ENCODE results near the gene PROS1. TPM values are rescaled to one million over a fixed set of nuclear protein-coding genes. Genes with fewer than 3 reads are reported as not detected.

The PROS1 gene
- 29.2 and 31.1 TPM in 2 replicates for total RNA-seq (2014; rRNA removed; shearing (Covaris generic))
- 28.9 and 32.8 TPM in 2 replicates for polyA plus RNA-seq (2014; cell fraction: nucleus; rRNA removed)

DNA sequence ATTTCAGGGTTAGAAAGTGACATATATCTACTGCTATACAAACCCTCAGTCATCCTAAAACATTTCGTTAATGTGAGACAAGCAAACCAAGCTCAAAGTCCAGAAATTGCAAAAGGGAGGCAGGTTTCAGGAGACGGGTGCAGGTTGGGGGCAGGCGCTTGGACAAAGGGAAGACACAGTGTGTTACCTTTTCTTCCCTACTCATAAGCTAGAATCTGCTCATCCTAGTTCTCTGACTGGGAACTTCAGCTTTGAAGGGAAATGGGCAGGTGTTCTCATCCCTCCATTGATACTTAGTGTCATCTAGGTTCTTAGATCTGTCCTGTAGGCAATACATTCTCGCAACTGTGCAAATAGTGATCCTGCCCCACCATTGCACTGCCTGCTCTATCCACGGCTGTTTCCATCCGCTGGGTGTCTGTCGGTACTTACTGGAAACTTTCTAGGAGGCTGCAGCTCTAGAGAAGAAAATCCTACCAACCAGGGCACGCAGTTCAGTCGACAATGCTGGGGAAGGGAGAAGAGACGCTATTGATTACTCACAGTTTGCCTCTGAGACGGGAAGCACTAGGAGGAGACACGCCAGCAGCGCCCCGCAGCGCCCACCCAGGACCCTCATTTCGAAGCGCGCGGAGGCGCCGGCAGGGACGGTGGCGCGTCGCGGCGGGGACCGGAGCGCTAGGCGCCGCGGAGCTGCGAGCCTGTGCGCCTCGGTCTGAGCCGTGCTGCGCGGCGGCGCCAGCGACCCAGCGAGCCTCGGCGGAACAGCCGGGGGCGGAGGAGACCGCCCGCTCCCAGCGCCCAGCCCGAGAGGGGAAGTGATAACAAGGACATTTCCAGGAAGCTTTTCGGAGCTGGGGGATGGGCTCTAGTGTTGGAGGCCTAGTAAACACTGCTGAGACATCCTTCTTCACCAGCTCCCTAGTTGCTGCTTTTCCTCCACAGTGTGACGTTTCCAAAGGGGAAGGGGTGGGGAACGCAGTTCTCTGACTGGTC is at the start of gene PROS1:
Gene PROS1 (minus strand): TSS at position 766 of the 996 bp plus-strand sequence. CDS start 147 bp downstream, at position 619.
- peak; percentile 70 for DNase-seq (ENCODE audit: extremely low read depth, low read depth)

- no peak for DNase-seq (ENCODE audit: extremely low read depth, low read depth)
Measured at GRCh38 chr3:94020293-94020692, 46.6 kb upstream of the PROS1 start.

DNA sequence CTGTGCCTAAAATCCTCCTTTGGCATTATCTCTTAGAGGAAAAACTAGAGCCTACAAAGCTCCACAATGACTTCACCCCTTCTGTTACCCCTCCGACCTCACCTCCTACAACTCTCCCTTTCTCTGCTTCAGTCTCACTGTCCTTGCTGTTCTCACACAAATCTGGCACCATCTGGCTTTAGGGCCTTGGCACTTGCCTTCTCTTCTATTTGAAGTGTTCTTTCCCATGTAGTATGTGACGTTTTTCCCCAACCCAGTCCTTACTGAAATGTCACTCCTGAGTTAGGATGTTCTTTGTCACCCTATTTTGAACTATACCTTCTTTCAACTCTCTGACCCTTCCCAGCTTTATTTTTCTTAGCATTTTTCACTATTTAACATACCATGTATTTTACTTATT is 46.0 kb upstream of the PROS1 start:
- DNase-seq (ENCODE audit: extremely low read depth, low read depth): no peak

- DNase-seq (ENCODE audit: extremely low read depth, low read depth): no peak
Measured at GRCh38 chr3:94015025-94015424, 41.3 kb upstream of the PROS1 start.

- DNase-seq (ENCODE audit: extremely low read depth, low read depth): no peak
Measured at GRCh38 chr3:94012185-94012584, 38.5 kb upstream of the PROS1 start.

GRCh38 chr3:94011233-94011711 is 37.6 kb upstream of the PROS1 start:
- DNase-seq (ENCODE audit: extremely low read depth, low read depth): no peak

- no peak for DNase-seq (ENCODE audit: extremely low read depth, low read depth)
Measured at GRCh38 chr3:94009608-94010007, 35.9 kb upstream of the PROS1 start.

DNA sequence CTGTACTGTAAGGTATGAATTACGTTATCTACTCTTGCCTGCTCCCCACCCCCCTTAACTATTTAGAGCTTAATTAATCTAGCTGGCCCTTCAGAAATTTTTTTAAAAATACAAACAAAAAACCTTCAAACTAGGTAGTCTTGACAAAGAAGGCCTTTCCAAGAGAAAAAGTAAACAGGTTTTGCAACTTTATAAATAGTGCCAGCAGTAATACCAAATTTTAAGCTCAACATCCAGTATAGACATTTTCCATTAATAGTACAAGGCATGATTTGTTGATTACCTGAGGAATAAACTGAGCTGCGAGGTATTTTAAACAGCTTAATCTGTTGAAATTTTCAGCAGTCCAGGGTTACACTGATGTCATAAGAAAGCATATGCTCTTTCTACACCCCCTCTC is 34.6 kb upstream of the PROS1 start:
- no peak for DNase-seq (ENCODE audit: extremely low read depth, low read depth)

DNA sequence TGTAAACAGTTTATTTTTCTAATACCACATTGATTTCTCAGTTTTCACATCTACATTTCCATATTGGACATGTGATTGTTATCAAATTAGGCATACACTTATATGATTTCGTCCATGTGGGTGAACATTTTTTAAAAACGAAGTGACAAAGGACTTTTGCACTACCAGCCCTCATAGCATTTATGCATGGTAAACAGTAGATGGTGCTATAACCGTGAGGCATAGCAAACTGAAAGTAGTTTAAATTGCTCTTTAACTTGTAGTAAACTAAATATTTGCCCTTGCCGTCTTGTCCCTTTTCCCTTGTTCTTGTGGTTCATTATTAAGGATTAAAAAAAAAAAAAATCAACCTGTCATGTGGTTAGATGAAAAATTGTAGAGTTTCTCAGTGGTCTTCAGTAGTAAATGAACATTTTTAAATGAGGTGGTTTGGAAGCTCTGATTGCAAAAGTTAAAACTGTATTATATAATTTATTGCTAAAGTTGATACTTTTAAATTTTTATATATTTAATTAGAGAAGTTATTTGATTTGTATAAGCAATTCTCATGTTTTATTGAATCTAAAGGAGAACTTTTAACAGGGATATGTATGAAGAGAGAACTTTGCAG is 30.7 kb upstream of the PROS1 start:
- DNase-seq (ENCODE audit: extremely low read depth, low read depth): peak; percentile 15

GRCh38 chr3:94001827-94002495 is 28.3 kb upstream of the PROS1 start:
- no peak for DNase-seq (ENCODE audit: extremely low read depth, low read depth)

DNA sequence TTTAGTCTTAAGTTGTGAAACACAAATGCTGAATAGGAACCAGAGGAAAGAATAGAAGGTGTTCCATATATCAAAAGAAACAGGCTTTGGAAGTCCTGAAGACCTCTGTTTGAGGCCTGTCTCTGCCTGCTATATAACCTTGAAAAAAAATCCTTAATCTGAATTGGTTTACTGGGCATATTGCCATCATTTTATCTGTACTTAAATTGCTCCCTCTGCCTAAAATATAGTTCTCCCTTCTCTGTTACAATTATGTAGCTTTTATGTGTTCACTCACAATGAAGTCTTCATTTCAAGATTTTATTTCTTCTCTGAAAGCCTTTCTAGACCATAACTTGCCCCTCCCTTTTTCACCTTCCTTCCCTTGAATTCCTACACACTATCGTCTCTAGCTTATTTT is 27.5 kb upstream of the PROS1 start:
- no peak for DNase-seq (ENCODE audit: extremely low read depth, low read depth)

DNA sequence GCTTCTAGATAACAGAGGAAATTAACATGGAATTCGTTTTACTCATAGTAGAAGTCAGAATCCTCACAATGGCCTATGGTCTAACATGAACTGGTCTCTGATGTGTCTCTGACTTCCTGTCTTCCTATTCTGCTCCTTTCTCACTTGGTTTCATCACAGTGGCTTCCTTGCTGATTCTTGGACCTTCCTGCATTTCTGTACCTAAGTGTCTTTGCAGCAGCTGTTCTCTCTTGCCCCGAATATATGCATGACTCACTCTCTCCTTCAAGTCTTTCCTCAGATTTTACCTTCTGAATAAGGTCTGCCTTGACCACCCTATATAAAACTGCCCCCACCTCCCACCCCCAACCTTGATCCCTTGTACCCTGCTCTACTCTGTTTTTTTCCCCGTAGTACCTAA is 20.4 kb upstream of the PROS1 start:
- no peak for DNase-seq (ENCODE audit: extremely low read depth, low read depth)

- no peak for DNase-seq (ENCODE audit: extremely low read depth, low read depth)
Measured at GRCh38 chr3:93992207-93992606, 18.5 kb upstream of the PROS1 start.

GRCh38 chr3:93991631-93992030 is 17.9 kb upstream of the PROS1 start:
- DNase-seq (ENCODE audit: extremely low read depth, low read depth): no peak

- no peak for DNase-seq (ENCODE audit: extremely low read depth, low read depth)
Measured at GRCh38 chr3:93989241-93989640, 15.5 kb upstream of the PROS1 start.

- DNase-seq (ENCODE audit: extremely low read depth, low read depth): no peak
Measured at GRCh38 chr3:93988764-93989163, 15.1 kb upstream of the PROS1 start.

GRCh38 chr3:93988283-93988682 is 14.6 kb upstream of the PROS1 start:
- no peak for DNase-seq (ENCODE audit: extremely low read depth, low read depth)

GRCh38 chr3:93984618-93985017 is 10.9 kb upstream of the PROS1 start:
- no peak for DNase-seq (ENCODE audit: extremely low read depth, low read depth)

GRCh38 chr3:93983408-93983807 is 9.7 kb upstream of the PROS1 start:
- no peak for DNase-seq (ENCODE audit: extremely low read depth, low read depth)

DNA sequence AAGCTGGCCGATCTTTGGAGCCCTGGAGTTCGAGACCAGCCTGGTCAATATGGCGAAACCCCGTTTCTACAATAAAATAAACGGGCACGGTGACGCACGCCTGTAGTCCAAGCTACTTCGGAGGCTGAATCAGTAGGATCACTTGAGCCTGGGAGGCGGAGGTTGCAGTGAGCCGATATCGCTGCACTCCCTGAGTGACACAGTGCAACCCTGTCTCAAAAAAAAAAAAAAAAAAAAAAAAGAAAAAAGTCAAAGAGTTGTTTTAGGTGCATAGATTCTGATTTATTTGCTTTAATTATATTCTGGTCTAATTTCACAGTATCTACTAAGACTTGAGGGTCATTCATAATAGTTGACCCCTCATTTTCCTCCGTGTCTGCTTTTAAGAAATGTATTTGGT is 8.0 kb upstream of the PROS1 start:
- DNase-seq (ENCODE audit: extremely low read depth, low read depth): no peak
